Hepatocyte (in vitro differentiated cells): ENCODE data around the gene ANO2. TPM values are rescaled to one million over a fixed set of nuclear protein-coding genes. Genes with fewer than 3 reads are reported as not detected.

Source experiments
- DNase-seq: peaks from one replicate; pipeline ENCODE4 v3.0.0-alpha.2; 2016; ENCODE audit warnings: low spot score
- H2AFZ ChIP-seq: fragments of 200-600 bp; sonication (generic); 2 replicates; pipeline ENCODE4 v1.6.0; 2016; ENCODE audit warnings: antibody characterized with exemption, mild to moderate bottlenecking
- H3K27ac ChIP-seq: fragments of 200-600 bp; sonication (generic); 2 replicates; pipeline ENCODE4 v1.5.1; 2016; ENCODE audit warnings: mild to moderate bottlenecking
- H3K27me3 ChIP-seq: fragments of 200-600 bp; sonication (generic); 2 replicates; pipeline ENCODE4 v1.6.1; 2016
- H3K36me3 ChIP-seq: fragments of 200-600 bp; sonication (generic); replicated peaks from 2 replicates; pipeline ENCODE4 v1.5.1; 2016; ENCODE audit warnings: low read depth; ENCODE audit not compliant: insufficient read depth
- H3K4me1 ChIP-seq: fragments of 200-600 bp; sonication (generic); 2 replicates; pipeline ENCODE4 v1.5.1; 2016; ENCODE audit warnings: mild to moderate bottlenecking, moderate library complexity; ENCODE audit not compliant: insufficient read depth
- H3K4me2 ChIP-seq: fragments of 200-600 bp; sonication (generic); 2 replicates; pipeline ENCODE4 v1.6.0; 2016
- H3K4me3 ChIP-seq: fragments of 200-600 bp; sonication (generic); 2 replicates; pipeline ENCODE4 v1.5.1; 2016; ENCODE audit warnings: mild to moderate bottlenecking
- H3K79me2 ChIP-seq: fragments of 200-600 bp; sonication (generic); 2 replicates; pipeline ENCODE4 v1.6.0; 2017; ENCODE audit warnings: mild to moderate bottlenecking
- H3K9me2 ChIP-seq: fragments of 200-600 bp; sonication (generic); replicated peaks from 2 replicates; pipeline ENCODE4 v1.6.0; 2017; ENCODE audit warnings: mild to moderate bottlenecking; ENCODE audit not compliant: insufficient read depth
- H3K9me3 ChIP-seq: fragments of 200-600 bp; sonication (generic); 2 replicates; pipeline ENCODE4 v1.5.1; 2016; ENCODE audit warnings: low read depth, mild to moderate bottlenecking
- H4K20me1 ChIP-seq: fragments of 200-600 bp; sonication (generic); 2 replicates; pipeline ENCODE4 v1.6.0; 2016; ENCODE audit warnings: mild to moderate bottlenecking; ENCODE audit not compliant: insufficient read depth, poor library complexity, severe bottlenecking
- EZH2 ChIP-seq: fragments of 200-600 bp; sonication (generic); IDR thresholded peaks from 2 replicates; pipeline ENCODE4 v1.6.1; 2016; ENCODE audit warnings: antibody characterized with exemption, mild to moderate bottlenecking, borderline replicate concordance
- EZH2phosphoT487 ChIP-seq: fragments of 200-600 bp; sonication (generic); IDR thresholded peaks from one replicate; pipeline ENCODE4 v1.6.1; 2018; ENCODE audit warnings: antibody characterized with exemption, mild to moderate bottlenecking, low read depth, moderate library complexity; ENCODE audit not compliant: unreplicated experiment, severe bottlenecking
- WGBS: methylation state at CpG from one replicate; pipeline ENCODE4 v1.1.6; 2016; ENCODE audit warnings: low lambda C conversion rate; ENCODE audit errors: missing lambda C conversion rate; 5-methylcytosine and 5-hydroxymethylcytosine counted together
- polyA plus RNA-seq: library from polyadenylated mRNA; unstranded; fragments of >200 nt; fragmentation: Nextera tagmentation; extraction: Ambion mirVana; gene quantifications from 2 replicates; pipeline ENCODE4 v1.2.1, GENCODE V29; 2016
- total RNA-seq: library from RNA; depleted of rRNA; stranded (reverse); fragments of >200 nt; gene quantifications from 2 replicates; pipeline ENCODE4 v1.2.3, GENCODE V29; 2014
- TF ChIP-seq, protein P1 (sequence below): fragments of 200-600 bp; sonication (generic); IDR thresholded peaks from 2 replicates; pipeline ENCODE4 v1.5.1; 2016; ENCODE audit warnings: antibody characterized with exemption, mild to moderate bottlenecking; ENCODE audit not compliant: poor library complexity

The ANO2 gene
- total and polyA plus RNA-seq, 2 experiments from 2014 or later, result 1.0 to 1.9 TPM

DNA sequence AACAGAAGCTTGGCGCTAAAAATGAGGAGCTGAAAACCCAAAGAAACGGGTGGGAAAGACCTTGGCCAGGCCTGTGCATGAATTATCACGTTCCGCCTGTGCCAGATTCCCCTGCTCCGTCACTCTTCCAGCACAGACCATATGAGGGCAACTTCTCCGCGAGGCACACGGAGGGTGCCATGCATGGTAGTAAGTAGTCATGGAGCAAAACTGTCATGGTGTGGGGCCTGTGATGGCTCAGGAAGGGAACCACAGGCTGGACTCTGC, 148.2 kb downstream of the ANO2 start:
- H3K4me2 ChIP-seq, result no peak overlapping the region
- no peak for TF ChIP-seq EZH2
- TF ChIP-seq EZH2phosphoT487, result no peak
- TF ChIP-seq, protein P1, sequence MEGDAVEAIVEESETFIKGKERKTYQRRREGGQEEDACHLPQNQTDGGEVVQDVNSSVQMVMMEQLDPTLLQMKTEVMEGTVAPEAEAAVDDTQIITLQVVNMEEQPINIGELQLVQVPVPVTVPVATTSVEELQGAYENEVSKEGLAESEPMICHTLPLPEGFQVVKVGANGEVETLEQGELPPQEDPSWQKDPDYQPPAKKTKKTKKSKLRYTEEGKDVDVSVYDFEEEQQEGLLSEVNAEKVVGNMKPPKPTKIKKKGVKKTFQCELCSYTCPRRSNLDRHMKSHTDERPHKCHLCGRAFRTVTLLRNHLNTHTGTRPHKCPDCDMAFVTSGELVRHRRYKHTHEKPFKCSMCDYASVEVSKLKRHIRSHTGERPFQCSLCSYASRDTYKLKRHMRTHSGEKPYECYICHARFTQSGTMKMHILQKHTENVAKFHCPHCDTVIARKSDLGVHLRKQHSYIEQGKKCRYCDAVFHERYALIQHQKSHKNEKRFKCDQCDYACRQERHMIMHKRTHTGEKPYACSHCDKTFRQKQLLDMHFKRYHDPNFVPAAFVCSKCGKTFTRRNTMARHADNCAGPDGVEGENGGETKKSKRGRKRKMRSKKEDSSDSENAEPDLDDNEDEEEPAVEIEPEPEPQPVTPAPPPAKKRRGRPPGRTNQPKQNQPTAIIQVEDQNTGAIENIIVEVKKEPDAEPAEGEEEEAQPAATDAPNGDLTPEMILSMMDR, result no peak
- H3K79me2 ChIP-seq, result no peaks in the 10 kb centered on the region
- no peak overlapping the region for H2AFZ ChIP-seq
- no peaks in the 10 kb centered on the region for H3K36me3 ChIP-seq
- no peaks in the 10 kb centered on the region for H3K9me2 ChIP-seq
- WGBS, result 87% methylated on average over 8 of the region's 8 CpGs
- no peaks in the 10 kb centered on the region for H3K9me3 ChIP-seq
- H3K27me3 ChIP-seq, result no peaks in the 10 kb centered on the region
- H3K4me3 ChIP-seq, result no peak overlapping the region
- no peaks in the 10 kb centered on the region for H3K4me1 ChIP-seq
- no peak overlapping the region for H3K27ac ChIP-seq
- H4K20me1 ChIP-seq, result no peaks in the 10 kb centered on the region
- no peak for DNase-seq

DNA sequence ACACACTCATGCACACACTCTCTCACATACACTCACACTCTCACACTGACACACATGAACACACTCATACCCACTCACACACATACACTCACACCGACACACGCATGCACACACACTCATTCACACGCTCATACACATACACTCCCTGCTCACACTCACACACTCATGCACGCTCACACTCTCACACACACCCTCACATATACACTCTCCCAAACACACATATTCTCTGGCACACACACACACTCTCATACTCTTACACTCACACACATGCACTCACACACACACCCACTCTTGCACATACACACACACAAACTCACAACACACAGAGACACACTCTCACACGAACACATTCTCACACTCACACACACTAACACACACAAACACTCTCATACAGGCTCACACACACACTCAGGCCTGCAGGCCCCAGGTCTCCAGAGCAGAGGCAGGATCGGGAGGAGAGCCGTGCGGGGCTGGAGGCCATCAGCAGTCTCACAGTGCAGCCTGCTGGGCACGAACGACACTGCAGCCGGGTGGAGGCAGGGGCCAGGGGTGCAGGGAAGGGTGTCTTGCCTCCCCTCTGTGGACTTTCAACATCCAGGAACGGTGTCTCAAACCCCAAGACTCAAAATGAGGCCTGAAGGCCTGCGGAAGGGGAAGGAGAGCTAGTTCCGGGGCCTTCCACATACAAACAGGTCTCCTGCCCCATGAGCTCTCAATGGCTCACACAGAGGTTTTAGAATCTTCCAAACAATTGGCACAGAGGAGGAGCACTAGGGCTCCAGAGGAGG, 148.7 kb downstream of the ANO2 start:
- Histone ChIP-seq H3K27ac (no peak overlapping the region), H3K79me2 (no peaks in the 10 kb centered on the region), H4K20me1 (no peaks in the 10 kb centered on the region), H3K27me3 (no peaks in the 10 kb centered on the region), H3K36me3 (no peaks in the 10 kb centered on the region), H3K4me3 (no peak overlapping the region), H3K9me3 (no peaks in the 10 kb centered on the region), H3K9me2 (no peaks in the 10 kb centered on the region), H3K4me2 (no peak overlapping the region), H3K4me1 (no peaks in the 10 kb centered on the region), H2AFZ (no peak overlapping the region)
- TF ChIP-seq, protein P1, result peak; percentile 87
- TF ChIP-seq EZH2phosphoT487, result no peak
- DNase-seq, result peak; percentile 84
- 56% methylated on average over 14 of the region's 14 CpGs for WGBS

DNA sequence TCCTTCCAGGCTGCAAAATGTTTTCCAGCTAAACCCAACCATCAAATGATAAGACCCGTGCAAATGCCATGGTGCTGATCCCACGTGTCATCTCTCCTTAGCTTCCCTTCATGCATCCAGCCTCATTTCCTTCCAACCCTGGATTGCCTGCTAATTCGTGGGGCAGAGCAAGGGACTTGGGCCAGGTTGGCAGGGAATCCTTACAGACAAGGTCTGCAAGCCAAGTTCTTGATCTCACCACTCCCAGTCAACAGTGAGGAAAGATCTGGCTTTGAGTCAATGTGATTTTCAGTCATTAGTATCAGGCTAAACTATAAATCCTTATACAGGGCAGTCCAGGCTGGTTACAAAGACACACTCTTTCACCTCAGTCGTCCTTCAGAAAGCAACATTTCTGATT, 150.9 kb downstream of the ANO2 start:
- no peaks in the 10 kb centered on the region for H3K79me2 ChIP-seq
- H2AFZ ChIP-seq, result no peak overlapping the region
- DNase-seq, result no peak
- H3K27me3 ChIP-seq, result peaks cover 5% of the 10 kb centered on the region
- no peaks in the 10 kb centered on the region for H3K9me2 ChIP-seq
- WGBS, result 72% methylated on average over 4 of the region's 4 CpGs
- H3K9me3 ChIP-seq, result no peaks in the 10 kb centered on the region
- no peaks in the 10 kb centered on the region for H3K4me1 ChIP-seq
- no peaks in the 10 kb centered on the region for H4K20me1 ChIP-seq
- TF ChIP-seq, protein P1, result no peak
- no peak for TF ChIP-seq EZH2
- no peak for TF ChIP-seq EZH2phosphoT487
- H3K36me3 ChIP-seq, result no peaks in the 10 kb centered on the region
- H3K4me2 ChIP-seq, result no peak overlapping the region
- H3K27ac ChIP-seq, result no peak overlapping the region
- H3K4me3 ChIP-seq, result no peak overlapping the region
